ENCODE data around the gene MYADML2.

GRCh38 chr17:81912441-81913309 lies 34.4 kb downstream of the MYADML2 start:
- no peak for TF ChIP-seq GATA3 (IDR thresholded peaks at IDR 0.05; ENCODE audit: low read depth, low read length)
- TF ChIP-seq GATA2 (IDR thresholded peaks at IDR 0.05; ENCODE audit: low read depth, low read length), result no peak

All from SH-SY5Y (cell line).